ENCODE measurements around the gene FKBP5.
A peak's percentile ranks its signal among the peaks of the same experiment; 100 is the strongest.
"Not testable (repeated sequence)": the region's sequence is repeated elsewhere in the genome, so short reads cannot be mapped to it uniquely, and the experiment has no call there.

Gene FKBP5

GRCh38 chr6:35613762-35614161 is 75.0 kb downstream of the FKBP5 start:
- Mint-ChIP-seq H3K9me3 (no peaks in the 10 kb centered on the region), H3K4me3 (no peak overlapping the region), H3K36me3 (peaks cover 32% of the 10 kb centered on the region), H3K27me3 (no peaks in the 10 kb centered on the region), H3K4me1 (no peaks in the 10 kb centered on the region), H3K27ac (no peak overlapping the region)
- DNase-seq (ENCODE audit: low spot score in 2 of 2) (no peak), ATAC-seq (ENCODE audit: low read depth) (no peak)

GRCh38 chr6:35611240-35611639 is 77.5 kb downstream of the FKBP5 start:
- Mint-ChIP-seq H3K27me3 (no peaks in the 10 kb centered on the region), H3K4me1 (no peaks in the 10 kb centered on the region), H3K27ac (no peak overlapping the region), H3K36me3 (peaks cover 28% of the 10 kb centered on the region), H3K4me3 (no peak overlapping the region), H3K9me3 (no peaks in the 10 kb centered on the region)
- no peak for DNase-seq (ENCODE audit: low spot score in 2 of 2)
- ATAC-seq (ENCODE audit: low read depth) = no peak

GRCh38 chr6:35610830-35611229 is 77.9 kb downstream of the FKBP5 start:
- peaks cover 31% of the 10 kb centered on the region for H3K36me3 Mint-ChIP-seq
- DNase-seq (ENCODE audit: low spot score in 2 of 2) (no peak), ATAC-seq (ENCODE audit: low read depth) (no peak)
- no peak overlapping the region for H3K4me3 Mint-ChIP-seq
- peaks cover 4% of the 10 kb centered on the region for H3K4me1 Mint-ChIP-seq
- H3K9me3 Mint-ChIP-seq = no peaks in the 10 kb centered on the region
- H3K27ac Mint-ChIP-seq = no peak overlapping the region
- H3K27me3 Mint-ChIP-seq = no peaks in the 10 kb centered on the region

GRCh38 chr6:35609588-35609987 is 79.1 kb downstream of the FKBP5 start:
- peaks cover 4% of the 10 kb centered on the region for H3K4me1 Mint-ChIP-seq
- no peak overlapping the region for H3K27ac Mint-ChIP-seq
- no peaks in the 10 kb centered on the region for H3K27me3 Mint-ChIP-seq
- peaks cover 28% of the 10 kb centered on the region for H3K36me3 Mint-ChIP-seq
- no peak overlapping the region for H3K4me3 Mint-ChIP-seq
- ATAC-seq (ENCODE audit: low read depth) (no peak), DNase-seq (ENCODE audit: low spot score in 2 of 2) (no peak)
- no peaks in the 10 kb centered on the region for H3K9me3 Mint-ChIP-seq

GRCh38 chr6:35607517-35608233 is 81.0 kb downstream of the FKBP5 start:
- Mint-ChIP-seq H3K9me3 (no peaks in the 10 kb centered on the region), H3K4me3 (no peak overlapping the region), H3K27me3 (no peaks in the 10 kb centered on the region), H3K27ac (no peak overlapping the region), H3K36me3 (peaks cover 19% of the 10 kb centered on the region), H3K4me1 (peaks cover 7% of the 10 kb centered on the region)
- ATAC-seq (ENCODE audit: low read depth) = no peak
- DNase-seq (ENCODE audit: low spot score in 2 of 2) = no peak

GRCh38 chr6:35605600-35605999 is 83.1 kb downstream of the FKBP5 start:
- DNase-seq (ENCODE audit: low spot score in 2 of 2) (no peak), ATAC-seq (ENCODE audit: low read depth) (no peak)
- no peaks in the 10 kb centered on the region for H3K27me3 Mint-ChIP-seq
- H3K4me3 Mint-ChIP-seq = no peak overlapping the region
- peaks cover 8% of the 10 kb centered on the region for H3K36me3 Mint-ChIP-seq
- H3K9me3 Mint-ChIP-seq = no peaks in the 10 kb centered on the region
- H3K4me1 Mint-ChIP-seq = peaks cover 14% of the 10 kb centered on the region
- no peak overlapping the region for H3K27ac Mint-ChIP-seq

- H3K27me3 Mint-ChIP-seq = no peaks in the 10 kb centered on the region
- DNase-seq (ENCODE audit: low spot score in 2 of 2) (no peak), ATAC-seq (ENCODE audit: low read depth) (no peak)
- H3K9me3 Mint-ChIP-seq = no peaks in the 10 kb centered on the region
- peaks cover 3% of the 10 kb centered on the region for H3K36me3 Mint-ChIP-seq
- no peak overlapping the region for H3K4me3 Mint-ChIP-seq
- peaks cover 14% of the 10 kb centered on the region for H3K4me1 Mint-ChIP-seq
- H3K27ac Mint-ChIP-seq = peak overlapping the region; percentile 92
These were observed 85.2 kb downstream of the FKBP5 start for GRCh38 chr6:35603326-35604202.

- Mint-ChIP-seq H3K27me3 (no peaks in the 10 kb centered on the region), H3K36me3 (peaks cover 3% of the 10 kb centered on the region)
- peak; percentile 89 for ATAC-seq (ENCODE audit: low read depth)
These were observed 86.4 kb downstream of the FKBP5 start for GRCh38 chr6:35602133-35602946.

GRCh38 chr6:35601331-35602132 is 87.2 kb downstream of the FKBP5 start:
- Mint-ChIP-seq H3K9me3 (no peaks in the 10 kb centered on the region), H3K27ac (peak overlapping the region; percentile 92), H3K4me1 (peaks cover 14% of the 10 kb centered on the region), H3K4me3 (peak overlapping the region; percentile 37), H3K27me3 (no peaks in the 10 kb centered on the region), H3K36me3 (peaks cover 5% of the 10 kb centered on the region)
- DNase-seq (ENCODE audit: low spot score in 2 of 2) (no peak), ATAC-seq (ENCODE audit: low read depth) (no peak)

More at GRCh38 chr6:35602133-35602946, 86.4 kb downstream of the FKBP5 start:
- Mint-ChIP-seq H3K4me1 (peaks cover 14% of the 10 kb centered on the region), H3K4me3 (peak overlapping the region; percentile 58), H3K9me3 (no peaks in the 10 kb centered on the region), H3K27ac (peak overlapping the region; percentile 92)
- no peak for DNase-seq (ENCODE audit: low spot score in 2 of 2)

- peaks cover 4% of the 10 kb centered on the region for H3K36me3 Mint-ChIP-seq
- H3K27ac Mint-ChIP-seq = no peak overlapping the region
- peaks cover 10% of the 10 kb centered on the region for H3K4me1 Mint-ChIP-seq
- no peaks in the 10 kb centered on the region for H3K27me3 Mint-ChIP-seq
- no peak for ATAC-seq (ENCODE audit: low read depth)
- no peaks in the 10 kb centered on the region for H3K9me3 Mint-ChIP-seq
- no peak for DNase-seq (ENCODE audit: low spot score in 2 of 2)
- no peak overlapping the region for H3K4me3 Mint-ChIP-seq
These were observed 88.0 kb downstream of the FKBP5 start for GRCh38 chr6:35600659-35601125.

- Mint-ChIP-seq H3K36me3 (peaks cover 4% of the 10 kb centered on the region), H3K4me3 (no peak overlapping the region), H3K4me1 (peaks cover 10% of the 10 kb centered on the region), H3K27ac (no peak overlapping the region), H3K9me3 (no peaks in the 10 kb centered on the region), H3K27me3 (no peaks in the 10 kb centered on the region)
- ATAC-seq (ENCODE audit: low read depth) (no peak), DNase-seq (ENCODE audit: low spot score in 2 of 2) (no peak)
These were observed 88.7 kb downstream of the FKBP5 start for GRCh38 chr6:35599761-35600658.

GRCh38 chr6:35598621-35599020 is 90.1 kb downstream of the FKBP5 start:
- not testable (repeated sequence) for DNase-seq (ENCODE audit: low spot score in 2 of 2); H3K27me3 Mint-ChIP-seq; H3K9me3 Mint-ChIP-seq; H3K4me1 Mint-ChIP-seq; H3K4me3 Mint-ChIP-seq; H3K27ac Mint-ChIP-seq; ATAC-seq (ENCODE audit: low read depth); H3K36me3 Mint-ChIP-seq
